Measurements from ENCODE around the gene TMEM259. TPM values are rescaled to one million over a fixed set of nuclear protein-coding genes. Genes with fewer than 3 reads are reported as not detected.

Gene TMEM259
- total and polyA plus RNA-seq, 2 donors (not counting 1 experiment from before 2014, with no cell fraction given): 373 to 607 TPM

GRCh38 chr19:990119-990571, 30.8 kb downstream of the TMEM259 start:
- H3K9ac ChIP-seq (ENCODE audit: low read length): no peak overlapping the region
- Mint-ChIP-seq H3K27me3 (no peaks in the 10 kb centered on the region), H3K27ac (no peak overlapping the region), H3K4me3 (no peak overlapping the region), H3K4me1 (peaks cover 6% of the 10 kb centered on the region), H3K9me3 (ENCODE audit: insufficient read depth) (no peaks in the 10 kb centered on the region)
- DNase-seq (no peak), ATAC-seq (ENCODE audit: low read depth) (no peak)
- intact Hi-C loops (cut with micrococcal nuclease): no loop called here
- no peak overlapping the region for H3K4me2 ChIP-seq (replicated peaks; ENCODE audit: low read depth, low read length, poor library complexity, severe bottlenecking)
- no peaks in the 10 kb centered on the region for H3K9me3 ChIP-seq (ENCODE audit: control extremely low read depth in 1 of 3, control insufficient read depth in 2 of 3, insufficient read depth in 1 of 3, low read length in 2 of 3)
- WGBS (ENCODE audit: insufficient coverage): 94% methylated on average over 26 of the region's 27 CpGs
- H3K4me3 ChIP-seq (ENCODE audit: control extremely low read depth in 1 of 5, extremely low read depth in 1 of 5, insufficient read depth in 1 of 5, low read depth in 2 of 5, low read length in 4 of 5): no peak overlapping the region
- peaks cover 0 to 3% of the 10 kb centered on the region in 2 donors for H3K4me1 ChIP-seq (ENCODE audit: control insufficient read depth in 2 of 2, insufficient read depth in 2 of 2, low read length in 2 of 2)
- H3K27me3 ChIP-seq (replicated peaks in 1 of 4; ENCODE audit: control extremely low read depth in 1 of 4, control insufficient read depth in 3 of 4, insufficient read depth in 4 of 4, low read length in 3 of 4): no peaks in the 10 kb centered on the region
- peaks cover 5% of the 10 kb centered on the region for H4K20me1 ChIP-seq (ENCODE audit: control insufficient read depth, insufficient read depth, low read length, poor library complexity, severe bottlenecking)
- CTCF ChIA-PET: interaction anchor here (0.8 kb wide), 1 partner anchor 8 kb away, joined by 3 read pairs; no protein-coding TSS in a partner anchor
- H3K36me3 ChIP-seq (replicated peaks in 1 of 2; ENCODE audit: control extremely low read depth in 1 of 2, control insufficient read depth in 1 of 2, extremely low read depth in 1 of 2, insufficient read depth in 2 of 2, low read length in 1 of 2): peaks cover 0 to 30% of the 10 kb centered on the region in 2 experiments
- no peak overlapping the region for H3K27ac ChIP-seq (ENCODE audit: low read length in 2 of 2)
- TF ChIP-seq CTCF (IDR thresholded peaks at IDR 0.05): no peak
- no peak for TF ChIP-seq EZH2 (IDR thresholded peaks at IDR 0.05; ENCODE audit: borderline replicate concordance, insufficient read depth, low read depth, low read length, poor library complexity, severe bottlenecking)
- H3K79me2 ChIP-seq (ENCODE audit: control insufficient read depth, insufficient read depth, low read length): peaks cover 15% of the 10 kb centered on the region
- POLR2A ChIA-PET: no interaction called here
- H2AFZ ChIP-seq (ENCODE audit: insufficient read depth, low read depth, low read length, poor library complexity, severe bottlenecking): no peak overlapping the region

- no peak overlapping the region for H3K9ac ChIP-seq (ENCODE audit: low read length)
- Mint-ChIP-seq H3K27ac (no peak overlapping the region), H3K4me3 (no peak overlapping the region), H3K27me3 (no peaks in the 10 kb centered on the region), H3K9me3 (ENCODE audit: insufficient read depth) (no peaks in the 10 kb centered on the region), H3K4me1 (peaks cover 12% of the 10 kb centered on the region)
- peaks cover 19% of the 10 kb centered on the region for H3K79me2 ChIP-seq (ENCODE audit: control insufficient read depth, insufficient read depth, low read length)
- no peak overlapping the region for H2AFZ ChIP-seq (ENCODE audit: insufficient read depth, low read depth, low read length, poor library complexity, severe bottlenecking)
- peaks cover 0 to 26% of the 10 kb centered on the region in 2 experiments for H3K36me3 ChIP-seq (replicated peaks in 1 of 2; ENCODE audit: control extremely low read depth in 1 of 2, control insufficient read depth in 1 of 2, extremely low read depth in 1 of 2, insufficient read depth in 2 of 2, low read length in 1 of 2)
- ChIA-PET POLR2A (no interaction called here), CTCF (no interaction called here)
- no peak overlapping the region for H3K4me2 ChIP-seq (replicated peaks; ENCODE audit: low read depth, low read length, poor library complexity, severe bottlenecking)
- TF ChIP-seq CTCF (IDR thresholded peaks at IDR 0.05) (no peak), EZH2 (IDR thresholded peaks at IDR 0.05; ENCODE audit: borderline replicate concordance, insufficient read depth, low read depth, low read length, poor library complexity, severe bottlenecking) (no peak)
- no peaks in the 10 kb centered on the region for H3K27me3 ChIP-seq (replicated peaks in 1 of 4; ENCODE audit: control extremely low read depth in 1 of 4, control insufficient read depth in 3 of 4, insufficient read depth in 4 of 4, low read length in 3 of 4)
- ATAC-seq (ENCODE audit: low read depth) (no peak), DNase-seq (no peak)
- H3K27ac ChIP-seq (ENCODE audit: low read length in 2 of 2): no peak overlapping the region
- no peaks in the 10 kb centered on the region for H3K9me3 ChIP-seq (ENCODE audit: control extremely low read depth in 1 of 3, control insufficient read depth in 2 of 3, insufficient read depth in 1 of 3, low read length in 2 of 3)
- no peak overlapping the region for H3K4me3 ChIP-seq (ENCODE audit: control extremely low read depth in 1 of 5, extremely low read depth in 1 of 5, insufficient read depth in 1 of 5, low read depth in 2 of 5, low read length in 4 of 5)
- 90% methylated on average over 25 of the region's 25 CpGs for WGBS (ENCODE audit: insufficient coverage)
- peaks cover 5% of the 10 kb centered on the region for H4K20me1 ChIP-seq (ENCODE audit: control insufficient read depth, insufficient read depth, low read length, poor library complexity, severe bottlenecking)
- peaks cover 6 to 9% of the 10 kb centered on the region in 2 donors for H3K4me1 ChIP-seq (ENCODE audit: control insufficient read depth in 2 of 2, insufficient read depth in 2 of 2, low read length in 2 of 2)
- intact Hi-C loops (cut with micrococcal nuclease): no loop called here
Observed at GRCh38 chr19:989381-990081, 31.4 kb downstream of the TMEM259 start.
